ENCODE data around the gene PLCL2. TPM values are rescaled to one million over a fixed set of nuclear protein-coding genes. Genes with fewer than 3 reads are reported as not detected.

The PLCL2 gene
- total and polyA plus RNA-seq, 10 of the 15 experiments (the other 5 are each of a cell fraction or from before 2014, with no cell fraction given) = 7.5 to 37.3 (median 21.7) TPM

DNA sequence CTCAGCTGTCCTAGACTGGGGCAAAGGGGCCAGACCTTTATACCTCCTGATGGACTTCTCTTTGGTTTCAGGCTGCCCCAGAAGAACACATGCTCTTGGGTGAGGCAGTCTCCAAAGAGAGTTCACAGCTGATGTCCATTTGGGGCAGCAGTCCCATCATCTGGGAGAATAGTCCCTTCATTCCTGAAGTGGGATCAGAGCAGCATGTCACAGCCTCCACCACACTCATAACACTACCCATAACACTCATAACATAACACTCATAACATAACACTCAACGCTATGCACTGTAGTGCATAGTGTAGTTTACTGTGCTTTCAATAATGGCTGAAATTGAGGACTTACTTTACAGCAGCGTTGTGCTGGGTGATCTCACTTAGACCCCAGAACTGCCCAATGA lies 36.7 kb upstream of the PLCL2 start (continued):
- peak; percentile 18 to 34; a peak in 2 of 4 replicates for TF ChIP-seq IKZF2 (IDR thresholded peaks at IDR 0.05)
- no peak for TF ChIP-seq TARDBP (IDR thresholded peaks at IDR 0.05; ENCODE audit: borderline replicate concordance)
- TF ChIP-seq, protein P1, sequence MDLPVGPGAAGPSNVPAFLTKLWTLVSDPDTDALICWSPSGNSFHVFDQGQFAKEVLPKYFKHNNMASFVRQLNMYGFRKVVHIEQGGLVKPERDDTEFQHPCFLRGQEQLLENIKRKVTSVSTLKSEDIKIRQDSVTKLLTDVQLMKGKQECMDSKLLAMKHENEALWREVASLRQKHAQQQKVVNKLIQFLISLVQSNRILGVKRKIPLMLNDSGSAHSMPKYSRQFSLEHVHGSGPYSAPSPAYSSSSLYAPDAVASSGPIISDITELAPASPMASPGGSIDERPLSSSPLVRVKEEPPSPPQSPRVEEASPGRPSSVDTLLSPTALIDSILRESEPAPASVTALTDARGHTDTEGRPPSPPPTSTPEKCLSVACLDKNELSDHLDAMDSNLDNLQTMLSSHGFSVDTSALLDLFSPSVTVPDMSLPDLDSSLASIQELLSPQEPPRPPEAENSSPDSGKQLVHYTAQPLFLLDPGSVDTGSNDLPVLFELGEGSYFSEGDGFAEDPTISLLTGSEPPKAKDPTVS (IDR thresholded peaks at IDR 0.05; ENCODE audit: low read depth, low read length) = no peak
- TF ChIP-seq, protein P2, sequence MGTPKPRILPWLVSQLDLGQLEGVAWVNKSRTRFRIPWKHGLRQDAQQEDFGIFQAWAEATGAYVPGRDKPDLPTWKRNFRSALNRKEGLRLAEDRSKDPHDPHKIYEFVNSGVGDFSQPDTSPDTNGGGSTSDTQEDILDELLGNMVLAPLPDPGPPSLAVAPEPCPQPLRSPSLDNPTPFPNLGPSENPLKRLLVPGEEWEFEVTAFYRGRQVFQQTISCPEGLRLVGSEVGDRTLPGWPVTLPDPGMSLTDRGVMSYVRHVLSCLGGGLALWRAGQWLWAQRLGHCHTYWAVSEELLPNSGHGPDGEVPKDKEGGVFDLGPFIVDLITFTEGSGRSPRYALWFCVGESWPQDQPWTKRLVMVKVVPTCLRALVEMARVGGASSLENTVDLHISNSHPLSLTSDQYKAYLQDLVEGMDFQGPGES (IDR thresholded peaks at IDR 0.05) = no peak
- peak; percentile 38 for TF ChIP-seq IKZF1 (conservative IDR thresholded peaks at IDR 0.05)
- TF ChIP-seq EED (IDR thresholded peaks at IDR 0.05; ENCODE audit: low read depth) = peak; percentile 88
- TF ChIP-seq, protein P3, sequence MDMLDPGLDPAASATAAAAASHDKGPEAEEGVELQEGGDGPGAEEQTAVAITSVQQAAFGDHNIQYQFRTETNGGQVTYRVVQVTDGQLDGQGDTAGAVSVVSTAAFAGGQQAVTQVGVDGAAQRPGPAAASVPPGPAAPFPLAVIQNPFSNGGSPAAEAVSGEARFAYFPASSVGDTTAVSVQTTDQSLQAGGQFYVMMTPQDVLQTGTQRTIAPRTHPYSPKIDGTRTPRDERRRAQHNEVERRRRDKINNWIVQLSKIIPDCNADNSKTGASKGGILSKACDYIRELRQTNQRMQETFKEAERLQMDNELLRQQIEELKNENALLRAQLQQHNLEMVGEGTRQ (IDR thresholded peaks at IDR 0.05; ENCODE audit: borderline replicate concordance, low read depth, low read length) = no peak
- no peak for TF ChIP-seq GABPA (IDR thresholded peaks at IDR 0.05; ENCODE audit: low read depth)
- TF ChIP-seq BRCA1 (IDR thresholded peaks at IDR 0.05; ENCODE audit: low read depth, low read length) = no peak
- TF ChIP-seq RELA (IDR thresholded peaks at IDR 0.05; ENCODE audit: borderline replicate concordance, partially characterized antibody) = no peak
- no peak for TF ChIP-seq BCLAF1 (IDR thresholded peaks at IDR 0.05)
- TF ChIP-seq MEF2B (IDR thresholded peaks at IDR 0.05; ENCODE audit: partially characterized antibody, poor library complexity, severe bottlenecking) = no peak
- no peak for TF ChIP-seq ZNF274 (IDR thresholded peaks at IDR 0.05; ENCODE audit: insufficient read depth, insufficient read length)
- TF ChIP-seq MTA3 (IDR thresholded peaks at IDR 0.05; ENCODE audit: borderline replicate concordance, low read length) = no peak
- TF ChIP-seq POU2F2 (IDR thresholded peaks at IDR 0.05; ENCODE audit: borderline replicate concordance, low read depth, low read length) = no peak
- TF ChIP-seq CREM (IDR thresholded peaks at IDR 0.05; ENCODE audit: low read depth) = peak; percentile 58; the same call in 1 of the 2 replicates
- no peak for TF ChIP-seq STAT1 (conservative IDR thresholded peaks at IDR 0.05)
- no peak for TF ChIP-seq TCF7 (IDR thresholded peaks at IDR 0.05; ENCODE audit: borderline replicate concordance)
- TF ChIP-seq MYC (IDR thresholded peaks at IDR 0.05; ENCODE audit: insufficient read depth, insufficient read length, insufficient replicate concordance, low read length, severe bottlenecking) = no peak
- TF ChIP-seq RBBP5 (conservative IDR thresholded peaks at IDR 0.05) = no peak

Measured in GM12878 (cell line).